HEK293 (cell line): ENCODE data around the gene TCF3.

Source experiments
- CTCF ChIA-PET: fragments of 350-600 bp; formaldehyde crosslinking; extraction: SDS; loops from one replicate; lab custom pipeline; 2021; ENCODE audit warnings: antibody characterized with exemption; lab: Yijun Ruan, JAX
- POLR2A ChIA-PET: fragments of 300-600 bp; formaldehyde crosslinking; extraction: SDS; loops from one replicate; lab custom pipeline; 2020; ENCODE audit warnings: antibody characterized with exemption, inconsistent platforms; lab: Yijun Ruan, JAX
- H3K27ac ChIP-seq: fragments of 200-500 bp; sonication (Bioruptor generic); 2 replicates; pipeline ENCODE4 v1.5.1; 2014; ENCODE audit warnings: low read depth, low read length, control low read depth, inconsistent platforms; ENCODE audit errors: extremely low read depth
- H3K36me3 ChIP-seq, 2 experiments: fragments of 200-500 bp in 1 of 2; sonication (Bioruptor generic) in 1 of 2; 1 replicate in 1 of 2; 2 replicates in 1 of 2; pipeline ENCODE4 v1.5.1; 2014 to 2017; ENCODE audit warnings: inconsistent platforms in 2 of 2, low read length in 2 of 2; ENCODE audit not compliant: control insufficient read depth in 2 of 2, insufficient read depth in 1 of 2
- H3K4me1 ChIP-seq: fragments of 200-500 bp; sonication (Bioruptor generic); 2 replicates; pipeline ENCODE4 v1.5.1; 2014; ENCODE audit warnings: mild to moderate bottlenecking, low read length, inconsistent platforms; ENCODE audit not compliant: control insufficient read depth, insufficient read depth
- H3K4me3 ChIP-seq: 2 replicates; pipeline ENCODE4 v1.5.1; 2011; ENCODE audit warnings: low read depth, mild to moderate bottlenecking, control low read depth, low read length, moderate library complexity
- H3K9me3 ChIP-seq: fragments of 200-500 bp; sonication (Bioruptor generic); 2 replicates; pipeline ENCODE4 v1.5.1; 2014; ENCODE audit warnings: low read depth, low read length, inconsistent platforms; ENCODE audit not compliant: control insufficient read depth, insufficient read depth
- FEZF1 ChIP-seq: fragments of 450-650 bp; formaldehyde crosslinking; IDR thresholded peaks from 2 replicates; pipeline ENCODE4 v1.5.1; 2016; ENCODE audit warnings: missing biosample characterization, missing genetic modification characterization
- GLIS1 ChIP-seq: fragments of 450-650 bp; formaldehyde crosslinking; IDR thresholded peaks from 2 replicates; pipeline ENCODE4 v1.5.1; 2016; ENCODE audit warnings: missing biosample characterization, missing genetic modification characterization
- GLIS2 ChIP-seq: fragments of 450-650 bp; formaldehyde crosslinking; IDR thresholded peaks from 2 replicates; pipeline ENCODE4 v1.5.1; 2016; ENCODE audit warnings: missing biosample characterization, missing genetic modification characterization
- KLF10 ChIP-seq: fragments of 450-650 bp; IDR thresholded peaks from 2 replicates; pipeline ENCODE4 v1.5.1; 2018; ENCODE audit warnings: missing biosample characterization, mild to moderate bottlenecking, missing genetic modification characterization
- KLF7 ChIP-seq: fragments of 450-650 bp; formaldehyde crosslinking; IDR thresholded peaks from 2 replicates; pipeline ENCODE4 v1.5.1; 2016; ENCODE audit warnings: missing biosample characterization, missing genetic modification characterization, borderline replicate concordance
- SP3 ChIP-seq: fragments of 450-650 bp; formaldehyde crosslinking; IDR thresholded peaks from 2 replicates; pipeline ENCODE4 v1.5.1; 2016; ENCODE audit warnings: missing biosample characterization, missing genetic modification characterization
- YY1 ChIP-seq: fragments of 450-650 bp; formaldehyde crosslinking; IDR thresholded peaks from 2 replicates; pipeline ENCODE4 v1.5.1; 2018; ENCODE audit warnings: missing biosample characterization, missing genetic modification characterization
- ZBTB17 ChIP-seq: fragments of 450-650 bp; formaldehyde crosslinking; IDR thresholded peaks from 2 replicates; pipeline ENCODE4 v1.5.1; 2016; ENCODE audit warnings: missing biosample characterization, missing genetic modification characterization
- ZIC2 ChIP-seq: fragments of 450-650 bp; formaldehyde crosslinking; IDR thresholded peaks from 2 replicates; pipeline ENCODE4 v1.5.1; 2016; ENCODE audit warnings: missing biosample characterization, missing genetic modification characterization
- ZNF121 ChIP-seq: fragments of 450-650 bp; formaldehyde crosslinking; IDR thresholded peaks from 2 replicates; pipeline ENCODE4 v1.5.1; 2016; ENCODE audit warnings: missing biosample characterization, missing genetic modification characterization
- ZNF148 ChIP-seq: fragments of 450-650 bp; formaldehyde crosslinking; IDR thresholded peaks from 2 replicates; pipeline ENCODE4 v1.5.0; 2017; ENCODE audit warnings: missing biosample characterization, missing genetic modification characterization, borderline replicate concordance
- ZNF16 ChIP-seq: fragments of 450-650 bp; formaldehyde crosslinking; IDR thresholded peaks from 2 replicates; pipeline ENCODE4 v1.5.1; 2016; ENCODE audit warnings: low read depth, missing biosample characterization, missing genetic modification characterization
- ZNF184 ChIP-seq: fragments of 450-650 bp; IDR thresholded peaks from 2 replicates; pipeline ENCODE4 v1.5.1; 2018; ENCODE audit warnings: missing biosample characterization, mild to moderate bottlenecking, missing genetic modification characterization
- ZNF292 ChIP-seq: fragments of 450-650 bp; formaldehyde crosslinking; IDR thresholded peaks from 2 replicates; pipeline ENCODE4 v1.5.1; 2016; ENCODE audit warnings: low read depth, missing biosample characterization, missing genetic modification characterization, borderline replicate concordance
- ZNF391 ChIP-seq: fragments of 450-650 bp; formaldehyde crosslinking; IDR thresholded peaks from 2 replicates; pipeline ENCODE4 v1.5.1; 2016; ENCODE audit warnings: low read depth, missing biosample characterization, missing genetic modification characterization, borderline replicate concordance
- ZNF404 ChIP-seq: fragments of 450-650 bp; formaldehyde crosslinking; IDR thresholded peaks from 2 replicates; pipeline ENCODE4 v1.5.1; 2017; ENCODE audit warnings: missing biosample characterization, missing genetic modification characterization
- ZNF433 ChIP-seq: fragments of 450-650 bp; formaldehyde crosslinking; IDR thresholded peaks from 2 replicates; pipeline ENCODE4 v1.5.1; 2016; ENCODE audit warnings: missing biosample characterization, missing genetic modification characterization, low read depth
- ZNF48 ChIP-seq: fragments of 450-650 bp; formaldehyde crosslinking; IDR thresholded peaks from 2 replicates; pipeline ENCODE4 v1.5.1; 2016; ENCODE audit warnings: missing biosample characterization, missing genetic modification characterization
- ZNF548 ChIP-seq: fragments of 450-650 bp; formaldehyde crosslinking; IDR thresholded peaks from 2 replicates; pipeline ENCODE4 v1.5.1; 2016; ENCODE audit warnings: missing biosample characterization, missing genetic modification characterization
- ZNF654 ChIP-seq: fragments of 450-650 bp; formaldehyde crosslinking; IDR thresholded peaks from 2 replicates; pipeline ENCODE4 v1.5.1; 2016; ENCODE audit warnings: low read depth, missing biosample characterization, missing genetic modification characterization
- ZNF704 ChIP-seq: fragments of 450-650 bp; formaldehyde crosslinking; IDR thresholded peaks from 2 replicates; pipeline ENCODE4 v1.5.1; 2016; ENCODE audit warnings: missing biosample characterization, missing genetic modification characterization
- ZSCAN5A ChIP-seq: fragments of 450-650 bp; formaldehyde crosslinking; IDR thresholded peaks from 2 replicates; pipeline ENCODE4 v1.5.1; 2016; ENCODE audit warnings: missing biosample characterization, missing genetic modification characterization

The TCF3 gene

GRCh38 chr19:1656988-1657536 lies 4.6 kb upstream of the TCF3 start (continued):
- TF ChIP-seq ZNF148 (tag by site-specific recombination) (no peak), ZIC2 (tag by site-specific recombination) (peak; percentile 67), KLF10 (tag by site-specific recombination) (no peak), YY1 (no peak), ZBTB17 (tag by site-specific recombination) (peak; percentile 93), SP3 (tag by site-specific recombination) (no peak)

- ChIA-PET POLR2A (no interaction called here), CTCF (no interaction called here)
- Histone ChIP-seq H3K27ac (no peak overlapping the region), H3K4me1 (no peaks in the 10 kb centered on the region), H3K36me3 (no peaks in the 10 kb centered on the region)
- TF ChIP-seq ZNF121 = peak; percentile 94
- TF ChIP-seq ZNF16 (tag by site-specific recombination) = no peak
- TF ChIP-seq, all 188 proteins: peak for 1
- Histone ChIP-seq H3K9me3 (no peaks in the 10 kb centered on the region), H3K4me3 (no peak overlapping the region)
Observed at GRCh38 chr19:1655987-1656608, 3.7 kb upstream of the TCF3 start.

GRCh38 chr19:1655131-1655981 lies 2.9 kb upstream of the TCF3 start:
- no peak overlapping the region for H3K27ac ChIP-seq
- TF ChIP-seq ZNF433 (tag by site-specific recombination) (no peak), GLIS1 (tag by site-specific recombination) (peak; percentile 99), ZIC2 (tag by site-specific recombination) (peak; percentile 45; the same call in 1 of the 2 replicates), FEZF1 (no peak)
- CTCF ChIA-PET = interaction anchor here (0.6 to 2.0 kb wide), 2 partner anchors 17 to 109 kb away, joined by 3 to 9 read pairs; no protein-coding TSS in a partner anchor
- peaks cover 1% of the 10 kb centered on the region; the same call in 1 of the 2 replicates for H3K4me1 ChIP-seq
- POLR2A ChIA-PET = no interaction called here
- H3K36me3 ChIP-seq = no peaks in the 10 kb centered on the region
- H3K4me3 ChIP-seq = no peak overlapping the region
- no peaks in the 10 kb centered on the region for H3K9me3 ChIP-seq

GRCh38 chr19:1654178-1654792 lies 1.9 kb upstream of the TCF3 start:
- Histone ChIP-seq H3K4me3 (no peak overlapping the region), H3K9me3 (no peaks in the 10 kb centered on the region), H3K4me1 (peaks cover 3% of the 10 kb centered on the region; the same call in 1 of the 2 replicates), H3K27ac (no peak overlapping the region), H3K36me3 (peaks cover 4 to 10% of the 10 kb centered on the region in 2 experiments; a peak in 2 of 3 replicates)
- ChIA-PET CTCF (interaction anchor here (0.7 to 2.0 kb wide), 3 partner anchors 18 to 172 kb away, joined by 3 to 9 read pairs (median 3); no protein-coding TSS in a partner anchor), POLR2A (no interaction called here)
- TF ChIP-seq ZNF292 = no peak
- TF ChIP-seq ZNF48 (tag by site-specific recombination) = no peak
- no peak for TF ChIP-seq KLF7 (tag by site-specific recombination)
- TF ChIP-seq ZNF548 (tag by site-specific recombination) = no peak
- no peak for TF ChIP-seq ZNF704 (tag by site-specific recombination)
- no peak for TF ChIP-seq ZNF654 (tag by site-specific recombination)
- no peak for TF ChIP-seq ZNF404 (tag by site-specific recombination)
- no peak for TF ChIP-seq ZSCAN5A (tag by site-specific recombination)
- no peak for TF ChIP-seq ZNF391 (tag by site-specific recombination)
- 0 out of 2 replicates have a peak, but pooled peaks have one; percentile 24 for TF ChIP-seq GLIS2 (tag by site-specific recombination)
- TF ChIP-seq ZNF184 (tag by site-specific recombination) = no peak
